PFSK-1 (cell line): ENCODE measurements around the gene VMP1.

Experiments used
- FOXP2 ChIP-seq: optimal IDR thresholded peaks from 2 replicates; pipeline ENCODE3; 2011; ENCODE audit warnings: borderline replicate concordance, control low read depth, inconsistent platforms; ENCODE audit not compliant: insufficient read depth; ENCODE audit errors: extremely low read length, extremely low read depth
- POLR2AphosphoS5 ChIP-seq: IDR thresholded peaks from 2 replicates; pipeline ENCODE4 v1.6.1; 2012; ENCODE audit warnings: low read depth, mild to moderate bottlenecking, control low read depth, low read length, moderate library complexity
- REST ChIP-seq, 2 experiments: IDR thresholded peaks; 2 replicates each; pipeline versions ENCODE4 v1.6.1 to v1.8.0; 2011 to 2012; ENCODE audit warnings: low read depth in 2 of 2, low read length in 2 of 2, control low read depth in 1 of 2, inconsistent platforms in 1 of 2, mild to moderate bottlenecking in 1 of 2, moderate library complexity in 1 of 2; ENCODE audit not compliant: insufficient read depth in 1 of 2
- SIN3A ChIP-seq: IDR thresholded peaks from 2 replicates; pipeline ENCODE4 v1.6.1; 2012; ENCODE audit warnings: mild to moderate bottlenecking, low read length, moderate library complexity, borderline replicate concordance; ENCODE audit not compliant: insufficient read depth
- TAF1 ChIP-seq: IDR thresholded peaks from 2 replicates; pipeline ENCODE4 v1.6.1; 2012; ENCODE audit warnings: low read length, control low read depth, borderline replicate concordance; ENCODE audit not compliant: insufficient read depth

- TF ChIP-seq SIN3A, result no peak
- no peak for TF ChIP-seq TAF1
- no peak for TF ChIP-seq POLR2AphosphoS5
- TF ChIP-seq REST (IDR thresholded peaks at IDR 0.05; ENCODE audit: insufficient read depth in 1 of 2, low read depth in 2 of 2, low read length in 2 of 2), result no peak
- TF ChIP-seq FOXP2, result no peak
Observed at GRCh38 chr17:59668816-59669215, 38.6 kb upstream of the VMP1 start.
